Activated CD4-positive, alpha-beta T cell treated with anti-CD3 and anti-CD28 coated beads, Interleukin-2, amount 50 U/mL, for 48 hours (primary cell): ENCODE data around the gene MEIS1.

Experiments
- DNase-seq, 2 experiments: peaks; one replicate each; pipeline ENCODE4 v3.0.0-alpha.2; 2020

Gene MEIS1

DNA sequence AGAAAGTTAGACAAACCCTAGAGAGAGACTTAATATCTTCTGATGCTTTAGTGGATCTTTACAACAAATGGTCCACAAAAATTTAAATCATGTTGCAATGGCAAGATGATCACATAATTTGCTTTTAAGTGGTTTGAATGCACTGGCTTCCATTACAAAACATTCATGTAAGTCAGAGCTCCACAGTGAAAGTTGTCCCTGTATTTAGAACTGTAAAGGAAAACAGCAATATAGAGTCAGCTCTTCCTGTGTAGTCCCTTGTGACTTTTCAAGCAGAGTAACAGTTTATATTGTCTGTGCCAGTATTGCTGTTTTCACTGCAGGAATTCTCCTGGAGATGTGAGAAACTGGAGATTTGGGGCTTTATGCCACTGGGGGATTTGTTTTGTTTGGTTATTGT is 77.7 kb downstream of the MEIS1 start:
- DNase-seq: no peak

DNA sequence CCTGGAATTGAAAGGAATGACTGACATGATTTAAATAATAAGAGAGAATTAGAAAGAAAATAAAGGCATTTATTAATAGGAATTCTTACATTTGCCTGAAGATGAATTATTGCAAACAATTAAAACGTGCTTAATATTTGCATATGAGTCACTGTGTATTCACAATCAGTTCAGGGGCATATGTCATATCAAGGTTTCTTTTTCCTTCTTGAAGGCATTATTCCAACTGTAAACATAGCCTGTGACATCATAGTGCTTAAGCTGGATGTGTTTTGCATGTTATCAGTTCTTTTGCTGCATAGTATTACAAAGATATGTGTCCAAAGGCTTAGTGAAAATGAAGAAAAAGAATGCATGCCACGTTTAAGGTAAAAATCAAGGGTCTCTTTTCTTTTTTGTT is 80.8 kb downstream of the MEIS1 start:
- DNase-seq: no peak

DNA sequence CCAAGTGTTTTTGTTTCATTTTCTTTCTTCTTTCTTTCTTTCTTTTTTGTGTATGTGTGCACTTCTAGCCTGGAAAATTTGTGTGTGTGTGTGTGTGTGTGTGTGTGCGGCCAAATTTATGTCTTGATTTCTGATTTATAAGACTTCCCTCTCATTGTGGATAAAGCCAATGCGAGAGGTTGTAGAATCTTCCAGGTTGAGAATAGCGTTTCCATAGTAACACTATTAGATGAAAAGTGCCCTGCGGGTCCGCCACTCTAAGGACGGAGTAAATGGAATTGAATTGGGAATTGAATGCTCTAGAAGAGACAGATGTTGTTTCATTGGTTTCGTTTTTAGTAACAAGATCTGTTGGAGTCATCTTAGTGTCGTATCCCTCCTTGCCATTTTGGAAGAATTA is 81.6 kb downstream of the MEIS1 start:
- no peak for DNase-seq

DNA sequence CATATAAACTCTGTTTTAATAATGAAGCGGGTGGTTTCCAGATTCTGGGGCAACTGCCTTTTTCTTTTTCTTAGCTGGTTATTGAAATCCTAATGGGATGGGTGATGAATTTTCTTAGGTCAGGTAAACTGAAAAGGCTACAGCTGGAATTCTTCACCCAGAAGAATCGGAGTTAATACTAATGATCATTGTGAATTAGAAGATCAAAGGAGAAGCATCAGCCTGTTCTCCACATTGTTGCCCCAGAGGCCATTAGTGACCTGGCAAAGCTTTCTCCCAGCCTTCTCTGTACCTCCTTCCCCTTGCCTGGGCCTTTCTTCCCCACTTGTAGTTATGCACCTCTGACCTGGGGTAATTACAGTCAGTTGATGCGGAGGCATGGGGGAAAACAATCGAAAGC is 82.8 kb downstream of the MEIS1 start:
- DNase-seq: no peak

DNA sequence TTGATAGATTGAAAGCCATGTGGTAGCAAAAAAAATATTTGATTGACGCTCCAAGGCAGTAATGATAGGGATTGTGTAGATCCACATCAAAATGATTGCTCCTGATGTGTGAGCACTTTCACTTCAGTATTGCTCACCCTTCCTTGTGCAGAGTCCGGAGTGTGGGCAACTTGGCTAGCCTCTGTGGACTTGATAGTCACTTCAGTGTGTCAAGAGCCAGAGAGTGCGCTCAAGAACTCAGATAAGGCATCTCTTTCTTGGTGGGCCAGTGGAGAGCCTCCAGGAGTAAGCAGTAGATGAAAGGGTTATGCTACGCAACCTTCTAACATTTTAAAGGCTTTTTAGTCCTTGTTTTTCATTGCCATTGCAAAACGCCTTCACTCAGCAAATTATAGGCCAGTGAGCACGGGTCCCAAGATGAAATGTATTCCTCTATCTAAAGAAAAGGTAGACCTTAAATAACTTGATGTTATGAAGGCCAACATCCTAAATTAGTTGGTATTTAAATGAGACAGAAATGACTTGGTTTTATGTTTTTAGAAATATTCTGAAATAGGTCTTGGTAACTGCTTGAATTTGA is 84.4 kb downstream of the MEIS1 start:
- no peak for DNase-seq

DNA sequence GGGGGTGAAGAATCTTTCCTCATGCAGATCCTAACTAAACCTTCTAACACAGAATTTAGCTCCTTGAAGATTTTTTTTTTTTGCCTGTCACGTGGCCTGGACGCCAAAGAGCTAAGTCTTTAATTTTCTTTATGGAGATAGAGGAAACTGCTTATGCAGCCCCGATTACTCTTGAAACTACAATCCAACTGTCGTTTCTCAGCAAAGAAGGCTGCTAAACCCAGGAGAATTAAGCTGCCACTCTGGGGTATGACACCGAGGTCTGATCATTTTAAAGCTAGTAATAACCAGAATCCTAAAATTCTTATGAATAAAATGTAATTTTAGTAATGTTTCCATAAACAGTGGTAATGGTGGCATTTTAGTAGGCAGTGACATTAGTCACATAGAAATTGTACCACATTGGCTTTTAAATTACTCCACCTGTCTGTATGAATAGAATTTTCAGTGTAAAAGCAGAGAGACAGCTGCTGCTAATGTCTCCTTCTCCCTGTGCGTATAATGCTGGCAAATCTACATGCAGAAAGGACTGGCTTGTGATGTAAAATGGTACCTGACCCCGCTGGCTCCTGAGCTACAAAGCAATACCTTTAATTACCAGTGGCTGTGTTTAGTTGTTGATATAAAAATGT is 86.5 kb downstream of the MEIS1 start:
- no peak for DNase-seq

DNA sequence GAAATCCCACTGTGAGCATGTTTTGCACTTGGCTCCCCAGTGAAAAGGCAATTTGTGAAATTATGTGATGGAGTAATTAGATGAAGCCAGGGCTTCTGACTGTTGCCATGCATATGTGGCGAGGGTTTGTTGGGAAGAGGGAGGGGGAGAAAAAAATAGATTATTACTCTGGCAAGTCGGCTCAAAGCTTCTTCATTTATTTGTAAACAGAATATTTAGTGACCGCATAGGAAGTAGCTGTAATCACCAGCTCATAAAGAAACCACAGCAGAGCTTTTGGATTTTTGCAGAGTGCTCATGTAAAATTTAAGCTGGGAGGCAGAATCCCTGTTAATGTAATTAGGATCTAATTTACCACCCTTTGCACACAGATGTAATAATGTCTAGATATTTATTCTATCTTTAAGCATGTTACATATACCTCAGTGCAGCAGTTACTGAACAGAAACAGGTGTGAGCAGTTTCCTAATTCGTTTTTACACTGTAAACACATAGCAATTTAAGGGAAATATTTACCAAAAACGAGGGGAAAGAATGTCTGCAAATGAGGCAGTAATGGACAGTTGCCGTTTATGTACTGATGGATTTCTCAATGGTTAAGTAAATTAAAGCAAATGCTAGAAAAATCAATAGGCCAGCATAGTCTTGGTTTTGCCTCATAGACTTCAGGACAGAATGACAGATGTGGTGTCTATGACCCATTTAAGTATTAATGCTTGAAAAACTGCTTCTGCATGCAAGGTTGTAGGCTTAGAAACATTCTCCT is 87.9 kb downstream of the MEIS1 start:
- no peak for DNase-seq

DNA sequence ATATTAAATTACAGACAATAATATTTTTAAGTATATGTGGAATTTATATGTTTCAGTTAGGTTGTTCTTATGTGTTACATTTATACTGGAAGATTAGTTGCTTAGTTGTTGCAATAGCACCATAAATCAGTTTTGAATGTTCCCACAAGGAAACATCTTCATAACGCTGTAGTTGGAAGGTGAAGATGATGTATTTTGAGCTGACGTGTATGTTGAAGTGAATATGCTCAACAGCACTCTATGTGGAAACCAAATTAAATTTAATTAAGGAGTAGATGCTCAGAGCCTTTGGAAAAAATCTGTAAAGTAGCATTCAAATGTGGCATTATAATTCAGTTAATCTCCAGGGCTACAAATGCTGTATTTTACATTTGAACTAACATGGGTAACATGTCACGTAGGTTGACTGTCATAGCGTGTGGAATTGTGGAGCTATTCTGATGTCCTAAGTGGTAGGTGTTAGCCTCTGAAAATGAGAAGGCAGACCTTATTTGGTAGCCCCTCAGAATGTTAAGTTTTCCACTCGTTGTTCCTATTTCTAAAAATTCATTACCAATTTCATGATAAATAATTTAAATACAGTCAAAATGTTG is 88.5 kb downstream of the MEIS1 start:
- no peak for DNase-seq

DNA sequence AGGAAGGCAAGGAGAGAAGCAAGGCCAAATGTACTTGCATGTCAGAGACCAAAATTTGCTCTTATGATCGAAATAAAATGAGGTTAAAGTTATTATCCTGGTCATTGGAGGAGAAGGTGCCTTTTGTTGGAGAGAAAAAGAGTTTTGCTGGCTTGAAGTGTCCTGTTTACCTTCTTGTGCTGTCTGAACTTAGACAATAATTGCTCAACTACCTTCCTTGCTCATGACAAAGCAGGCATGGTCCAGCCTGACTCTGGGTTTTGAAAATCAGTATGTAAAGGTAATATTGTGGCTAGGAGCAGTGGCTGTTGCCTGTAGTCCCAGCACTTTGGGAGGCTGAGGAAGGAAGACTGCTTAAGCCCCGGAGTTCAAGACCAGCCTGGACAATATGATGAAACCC is 89.1 kb downstream of the MEIS1 start:
- no peak for DNase-seq

DNA sequence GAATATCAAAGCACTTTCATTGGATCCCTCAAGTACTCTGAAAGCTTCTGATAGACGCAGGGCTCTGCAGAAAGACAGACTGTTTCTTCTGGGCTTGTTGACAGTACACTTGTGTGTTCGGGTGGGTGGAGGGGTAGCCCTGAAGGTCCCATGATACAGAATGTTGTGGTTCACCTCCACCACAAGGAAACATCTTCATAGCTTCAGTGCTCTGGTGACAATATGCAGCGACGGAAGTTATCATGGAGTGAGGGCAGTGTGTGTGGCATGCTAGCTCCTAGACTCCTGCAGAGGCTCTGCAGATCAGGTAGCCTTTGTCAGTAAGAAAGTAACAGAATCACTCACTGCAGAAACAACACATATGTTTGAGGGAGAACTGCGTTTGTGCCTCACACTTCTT is 90.7 kb downstream of the MEIS1 start:
- DNase-seq: no peak

DNA sequence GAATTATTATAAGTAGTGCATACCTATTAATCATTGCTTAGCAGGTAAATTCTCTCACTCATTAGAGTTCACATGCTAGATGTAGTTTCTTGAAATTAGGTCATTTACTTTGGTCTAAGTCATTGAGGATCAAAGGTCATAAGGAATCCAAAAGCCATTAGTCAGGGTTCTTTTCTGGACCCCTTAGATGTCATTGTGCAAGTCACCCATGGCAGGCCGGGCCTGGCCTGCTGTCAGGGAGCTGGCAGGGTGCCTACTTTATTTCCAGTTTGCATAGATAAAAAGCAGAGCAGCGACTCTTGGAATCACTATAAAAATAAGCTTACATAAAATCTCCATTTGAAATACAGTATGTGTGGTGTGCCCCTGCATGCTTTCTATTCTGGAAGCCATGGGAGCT is 91.3 kb downstream of the MEIS1 start:
- DNase-seq: no peak

DNA sequence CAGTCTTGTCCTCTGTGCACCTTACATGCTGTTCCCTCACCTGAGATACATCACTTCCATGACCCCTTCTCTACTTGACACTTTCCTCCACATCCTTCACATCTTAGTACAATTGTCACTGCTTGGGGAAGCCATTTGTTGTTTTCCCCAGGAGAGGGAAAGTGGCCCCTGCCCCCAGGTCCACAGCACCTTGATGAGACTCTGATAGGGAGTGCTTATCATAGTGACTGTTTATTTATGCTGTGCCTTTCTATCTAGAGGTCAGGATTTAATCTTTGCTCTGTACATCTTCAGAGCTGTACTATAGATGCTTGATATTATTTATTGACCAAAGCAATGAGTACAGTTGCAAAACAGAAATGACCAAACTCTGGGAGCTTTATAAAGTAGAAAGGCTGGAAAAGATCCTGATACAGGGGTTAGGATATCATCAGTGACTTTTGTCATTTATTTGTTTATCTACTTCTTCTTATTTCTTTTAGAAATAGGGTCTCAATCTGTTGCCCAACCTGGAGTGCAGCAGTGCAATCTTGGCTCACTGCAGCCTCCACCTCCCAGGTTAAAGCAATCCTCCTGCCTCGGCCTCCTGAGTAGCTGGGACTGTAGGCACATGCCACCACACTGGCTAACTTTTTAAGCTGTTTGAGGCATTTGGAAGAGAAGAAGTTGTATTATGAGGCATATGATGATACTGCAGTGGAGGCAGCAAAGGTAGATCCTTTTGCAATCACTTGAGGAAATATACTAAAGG is 94.2 kb downstream of the MEIS1 start:
- DNase-seq: no peak

DNA sequence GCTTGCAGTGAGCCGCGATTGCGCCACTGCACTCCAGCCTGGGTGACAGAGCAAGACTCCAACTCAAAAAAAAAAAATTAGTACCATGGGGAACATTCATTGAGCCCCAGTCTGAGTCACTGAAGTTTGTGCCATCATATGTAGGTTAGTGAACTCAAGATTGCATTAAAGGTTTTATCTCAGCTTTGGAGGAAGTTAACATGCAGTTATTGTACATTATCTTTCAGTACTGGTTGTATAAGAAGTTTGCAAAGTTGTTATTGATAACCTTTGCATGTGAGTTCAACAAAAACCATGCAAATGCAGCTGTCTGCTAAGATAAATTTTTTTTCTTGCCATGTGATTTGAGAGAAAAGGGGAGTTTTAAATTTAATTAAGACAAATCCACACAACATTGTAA is 95.7 kb downstream of the MEIS1 start:
- no peak for DNase-seq

DNA sequence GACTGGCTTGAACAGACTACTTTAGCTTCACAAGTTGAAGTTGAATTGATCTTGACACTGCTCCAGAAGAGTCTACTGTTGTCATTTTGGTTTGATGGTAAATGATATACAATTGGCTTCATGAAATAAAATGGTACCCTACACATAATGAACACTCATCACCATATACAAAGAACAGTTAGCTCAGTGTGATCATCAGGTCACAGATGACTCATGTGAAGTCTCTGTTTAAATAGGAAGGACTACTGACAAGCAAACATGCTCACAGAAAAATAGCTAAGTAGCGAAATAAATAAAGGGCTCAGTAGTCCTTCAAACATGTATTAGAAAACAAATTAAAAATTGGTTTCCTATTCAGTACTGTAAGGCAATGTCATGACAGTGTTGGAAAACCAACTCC is 96.2 kb downstream of the MEIS1 start:
- no peak for DNase-seq

DNA sequence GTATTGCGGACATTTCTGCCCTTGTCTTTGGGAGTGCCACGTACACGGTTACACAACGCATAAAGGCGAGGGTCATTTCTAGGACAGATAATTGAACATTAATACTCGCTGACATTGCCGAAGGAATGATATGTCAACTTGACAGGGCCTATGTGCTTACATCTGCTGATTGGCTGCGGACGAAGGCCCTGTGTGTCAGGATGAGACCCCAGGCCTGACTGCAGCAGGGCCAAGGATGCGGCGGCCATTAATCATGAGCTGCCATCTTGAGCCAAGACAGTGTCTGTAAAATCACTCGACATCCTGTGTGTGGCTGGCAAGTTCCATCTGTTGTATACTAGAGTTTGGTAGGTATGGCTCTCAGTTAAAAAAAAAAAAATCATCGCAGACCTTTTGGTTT is 96.6 kb downstream of the MEIS1 start:
- no peak for DNase-seq

DNA sequence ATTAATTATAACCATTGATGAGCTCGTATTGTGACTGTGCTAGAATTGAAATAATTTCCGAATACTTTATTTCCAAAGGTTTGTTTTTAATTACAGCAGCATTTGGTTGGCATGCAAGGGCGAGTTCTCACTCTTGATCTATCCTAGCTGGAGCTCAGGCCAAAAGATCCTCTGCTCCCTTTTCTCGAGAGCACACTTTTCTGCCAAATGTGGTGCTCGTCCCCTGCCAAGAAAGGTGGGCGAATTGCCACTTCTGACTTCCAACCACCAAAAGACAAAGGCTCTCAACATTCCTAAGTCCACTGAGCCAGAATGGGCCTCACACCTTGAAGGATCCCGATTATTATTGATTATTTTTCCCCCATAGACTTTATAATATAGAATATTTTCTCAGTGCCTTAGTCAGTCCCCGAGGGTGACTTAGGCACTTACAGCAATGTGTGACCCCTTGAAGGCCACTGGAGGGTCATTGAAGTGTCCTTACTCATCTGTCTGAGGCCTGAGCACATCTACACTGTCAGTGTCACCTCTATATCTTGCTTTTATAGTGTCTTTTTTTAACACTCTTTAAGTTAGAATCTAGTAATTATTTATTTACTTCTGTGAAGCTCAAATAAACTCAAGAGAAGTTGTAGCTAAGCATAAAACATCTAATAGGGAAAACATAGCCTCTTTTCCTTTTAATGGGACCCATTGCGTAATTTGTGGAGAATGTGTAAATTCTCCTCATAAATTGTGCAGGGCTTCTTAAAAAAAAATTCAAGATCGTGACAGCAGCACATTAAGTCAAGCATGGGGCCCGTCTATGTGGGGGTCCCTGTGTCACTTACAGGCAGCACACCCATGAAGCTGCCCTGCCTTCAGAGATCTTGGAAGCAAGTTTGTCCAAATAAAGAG is 98.3 kb downstream of the MEIS1 start:
- DNase-seq: no peak

DNA sequence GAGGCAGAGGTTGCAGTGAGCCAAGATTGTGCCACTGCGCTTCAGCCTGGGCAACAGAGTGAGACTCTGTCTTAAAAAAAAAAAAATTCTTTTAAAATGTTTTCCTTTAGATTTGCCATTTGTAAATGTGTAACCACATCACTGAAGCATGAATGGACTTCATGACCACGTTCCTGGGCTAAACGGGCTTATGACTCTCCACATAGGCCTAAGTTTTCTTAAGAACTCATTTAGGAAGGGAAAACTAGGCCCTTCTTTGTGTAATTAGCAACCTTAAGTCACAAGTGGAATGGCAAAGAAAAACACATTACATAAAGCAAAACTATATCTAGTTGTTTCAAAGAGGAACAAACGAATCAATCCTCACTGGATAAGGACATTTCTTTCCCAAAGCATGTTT is 99.5 kb downstream of the MEIS1 start:
- DNase-seq: no peak

DNA sequence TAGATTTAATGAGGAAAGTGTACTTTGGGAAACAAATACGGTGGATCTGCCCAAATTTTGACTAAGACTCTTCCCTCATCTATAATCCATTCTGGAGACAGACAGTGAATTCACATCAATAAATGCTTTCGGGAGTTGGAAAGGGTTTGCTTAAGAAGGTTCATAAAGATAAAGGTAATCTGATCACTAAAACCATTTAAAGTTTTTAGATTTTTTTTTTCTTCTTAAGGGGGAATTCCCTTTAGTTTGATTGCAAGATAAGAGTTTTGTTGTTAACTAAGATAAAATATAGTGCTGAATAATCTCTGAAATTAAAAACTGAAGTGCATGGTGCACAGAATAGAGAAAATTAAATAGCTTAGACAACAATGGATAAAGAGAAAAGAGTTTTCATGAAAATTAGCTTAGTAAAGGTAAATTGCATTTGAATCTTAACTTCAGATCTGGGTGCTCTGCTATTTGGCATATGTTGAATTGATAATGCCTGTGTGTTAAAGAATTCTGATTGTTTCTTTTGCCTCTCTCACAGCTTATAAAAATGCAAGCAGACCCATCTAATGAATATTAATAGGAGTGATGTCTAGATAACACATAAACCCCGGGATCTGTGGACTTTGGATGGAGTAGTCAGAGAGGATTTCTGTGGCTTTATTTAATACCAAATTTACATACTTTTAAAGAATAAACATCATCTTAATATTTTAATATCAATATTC is 100.8 kb downstream of the MEIS1 start:
- no peak for DNase-seq

DNA sequence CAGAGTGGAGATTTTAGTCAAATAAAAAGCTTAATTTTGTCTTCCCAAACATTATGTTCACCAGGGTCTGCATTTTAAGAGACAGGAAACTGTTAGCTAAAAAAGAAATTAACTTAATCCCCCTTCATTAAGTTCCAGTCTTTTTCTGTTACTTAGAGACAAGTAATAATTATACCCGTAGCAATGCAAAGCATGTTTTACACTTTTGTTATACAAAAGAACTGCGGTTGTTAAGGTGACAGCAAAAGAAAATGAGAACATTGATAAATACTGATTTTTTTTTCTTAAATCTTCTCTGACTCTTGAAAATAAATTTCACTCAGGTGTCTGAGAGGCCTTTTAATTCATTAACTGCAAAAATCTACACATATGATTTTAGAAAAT is 101.4 kb downstream of the MEIS1 start:
- DNase-seq: no peak

DNA sequence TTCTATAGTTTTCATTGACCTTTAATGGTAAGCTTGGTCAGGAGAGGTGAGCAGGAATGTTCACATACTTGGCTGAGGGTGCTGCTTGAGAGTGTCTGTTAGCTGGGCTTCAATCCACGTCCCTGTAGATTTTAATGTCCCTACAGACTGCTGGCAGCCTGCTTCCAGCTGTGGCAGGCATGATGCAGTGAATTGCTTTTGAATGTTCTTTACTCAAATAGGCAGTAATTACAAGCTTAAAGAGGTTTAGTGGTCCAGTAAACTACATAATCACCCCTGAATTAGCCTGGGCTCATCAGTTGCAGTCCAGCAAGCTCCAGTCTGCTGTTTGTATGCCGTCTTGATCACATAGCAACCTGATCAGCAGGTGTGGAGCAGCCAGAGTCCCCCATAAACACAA is 102.1 kb downstream of the MEIS1 start:
- DNase-seq: no peak

DNA sequence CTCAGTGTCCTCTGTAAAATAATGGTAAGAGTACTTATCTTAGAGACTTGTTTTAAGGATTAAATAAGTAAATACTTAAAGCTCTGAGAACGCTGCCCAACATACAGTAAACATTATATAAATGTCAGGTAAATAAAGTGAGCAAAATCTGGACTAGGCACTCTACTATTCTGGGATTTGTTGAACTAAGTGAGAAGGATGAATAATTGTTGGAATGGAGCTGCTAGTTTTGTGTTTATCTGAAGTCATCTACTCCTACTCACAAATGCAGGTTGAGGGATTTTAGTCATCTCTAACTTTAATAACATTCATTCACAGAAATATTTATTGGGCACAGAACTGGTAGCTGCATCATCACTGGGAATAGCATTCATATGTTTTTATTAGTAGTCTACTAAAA is 103.4 kb downstream of the MEIS1 start:
- DNase-seq: no peak

DNA sequence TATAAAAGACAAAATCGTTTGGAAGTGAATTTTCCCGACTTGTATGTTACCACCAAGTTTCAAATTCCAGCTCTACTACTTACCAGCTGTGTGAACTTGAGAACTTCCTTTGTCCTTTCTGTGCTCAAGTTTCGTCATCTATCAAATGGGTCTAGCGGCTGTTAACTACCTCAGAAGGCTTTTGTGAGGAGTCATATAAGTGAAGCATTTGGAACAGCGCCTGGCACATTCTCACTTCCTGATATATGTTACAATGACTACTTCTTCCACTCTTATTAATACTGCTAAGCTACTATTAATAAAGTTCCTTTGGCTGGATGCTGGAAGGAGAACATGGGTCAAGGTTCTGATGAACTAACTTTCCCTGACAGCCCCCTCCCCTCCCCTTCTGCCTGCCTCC is 104.5 kb downstream of the MEIS1 start:
- no peak for DNase-seq
